Stimulated activated CD4-positive, alpha-beta T cell treated with anti-CD3 and anti-CD28 coated beads, Interleukin-2, amount 100 ng/mL, for 4 hours (primary cell): Measurements from ENCODE around the gene C1QA.

Experiments
- DNase-seq: peaks from one replicate; pipeline ENCODE4 v3.0.0-alpha.2; 2020; ENCODE audit warnings: low read depth

C1QA gene

DNA sequence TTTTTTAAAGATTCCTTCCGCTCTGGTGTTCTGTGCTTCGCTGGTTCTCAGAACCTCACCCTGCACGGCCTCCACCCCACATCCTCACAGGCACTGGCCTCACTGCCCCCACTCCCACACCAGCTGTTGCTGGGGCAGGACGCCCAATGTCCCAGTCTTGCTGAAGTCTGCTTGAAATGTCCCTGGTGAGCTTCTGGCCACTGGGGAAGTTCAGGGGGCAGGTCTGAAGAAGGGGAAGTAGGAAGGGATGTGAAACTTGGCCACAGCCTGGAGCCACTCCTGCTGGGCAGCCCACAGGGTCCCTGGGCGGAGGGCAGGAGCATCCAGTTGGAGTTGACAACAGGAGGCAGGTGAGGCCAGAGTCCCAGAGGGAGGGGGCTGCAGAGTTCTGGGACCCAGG is at the start of gene C1QA:
C1QA (plus strand) TSS at position 276 of the 400 bp plus-strand sequence. CDS start 989 bp downstream, outside the sequence.
- no peak for DNase-seq

DNA sequence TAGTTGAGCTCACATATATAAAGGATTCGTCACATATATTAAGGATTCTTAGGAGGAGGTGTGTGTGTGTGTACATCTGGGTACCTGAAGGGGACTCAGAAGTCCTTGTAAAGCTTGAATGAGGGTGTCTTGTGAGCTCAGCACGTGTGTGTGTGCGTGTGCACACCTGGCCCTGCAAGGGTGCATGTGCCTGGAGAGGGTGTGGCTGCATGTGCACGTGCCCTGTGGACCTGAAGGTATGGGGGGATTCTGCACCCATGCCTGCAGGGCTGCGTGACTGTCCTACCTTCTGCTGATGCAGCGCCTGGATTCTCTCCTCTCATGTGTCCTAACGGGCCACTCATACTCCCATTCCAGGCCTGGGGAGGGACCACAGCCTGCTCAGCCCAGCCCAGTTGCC is 49.2 kb upstream of the C1QA start:
- DNase-seq: no peak

- no peak for DNase-seq
Measured at GRCh38 chr1:22588899-22589422, 47.5 kb upstream of the C1QA start.

- no peak for DNase-seq
Measured at GRCh38 chr1:22591576-22591975, 44.9 kb upstream of the C1QA start.

DNA sequence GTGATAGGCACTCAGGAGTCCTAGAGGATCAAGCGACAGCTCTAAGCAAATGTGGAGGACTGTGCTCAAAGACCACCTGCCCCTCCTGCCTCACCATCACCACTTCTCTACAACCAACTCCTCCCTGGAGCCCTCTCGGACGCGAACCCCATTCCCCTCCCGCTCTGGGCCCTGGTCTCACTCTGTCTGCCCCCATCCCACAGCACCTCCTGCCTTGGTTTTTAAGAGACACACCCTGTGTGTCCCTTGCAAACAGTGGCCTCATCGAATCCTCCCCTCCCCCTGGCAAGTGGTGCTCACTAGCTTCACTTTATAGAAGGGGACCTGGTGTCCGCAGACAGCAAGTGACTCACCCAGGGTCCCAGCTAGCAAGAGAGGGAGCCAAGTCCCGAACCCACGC is 44.4 kb upstream of the C1QA start:
- no peak for DNase-seq

DNA sequence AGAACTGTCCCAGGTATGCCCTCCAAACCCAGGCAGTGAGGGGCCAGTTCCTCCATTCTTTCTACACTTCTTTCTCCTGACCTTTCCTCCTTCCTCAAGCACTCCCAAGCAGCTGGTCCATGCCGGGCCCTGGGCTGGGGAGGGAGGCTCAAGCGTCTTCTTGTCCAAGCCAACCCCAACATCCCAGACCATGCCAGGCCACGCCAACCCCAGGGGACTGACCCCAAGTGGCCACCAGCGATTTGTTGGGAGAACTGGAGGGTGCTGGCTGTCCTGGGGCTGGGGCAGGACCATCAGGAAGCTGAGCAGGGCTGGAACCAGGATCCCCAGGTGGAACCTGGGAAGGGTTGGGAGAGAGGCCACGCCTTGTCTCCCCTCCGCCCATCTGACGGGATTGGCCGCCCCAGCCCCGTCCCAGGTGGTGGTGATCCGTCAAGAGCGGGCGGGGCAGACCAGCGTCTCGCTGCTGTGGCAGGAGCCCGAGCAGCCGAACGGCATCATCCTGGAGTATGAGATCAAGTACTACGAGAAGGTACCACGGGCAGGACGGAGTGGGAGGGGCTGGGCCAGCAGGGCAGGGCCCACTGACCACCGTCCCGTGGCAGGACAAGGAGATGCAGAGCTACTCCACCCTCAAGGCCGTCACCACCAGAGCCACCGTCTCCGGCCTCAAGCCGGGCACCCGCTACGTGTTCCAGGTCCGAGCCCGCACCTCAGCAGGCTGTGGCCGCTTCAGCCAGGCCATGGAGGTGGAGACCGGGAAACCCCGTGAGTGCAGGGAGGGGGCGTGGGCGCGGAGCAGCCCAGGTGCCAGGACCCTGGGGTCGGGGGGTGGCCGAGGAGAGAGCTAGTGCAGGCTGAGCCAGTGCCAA is 43.3 kb upstream of the C1QA start:
- DNase-seq: no peak

- no peak for DNase-seq
Measured at GRCh38 chr1:22594396-22594795, 42.0 kb upstream of the C1QA start.

- DNase-seq: no peak
Measured at GRCh38 chr1:22595108-22595507, 41.3 kb upstream of the C1QA start.

GRCh38 chr1:22597301-22597965 is 39.0 kb upstream of the C1QA start:
- no peak for DNase-seq

GRCh38 chr1:22597996-22598395 is 38.4 kb upstream of the C1QA start:
- no peak for DNase-seq

DNA sequence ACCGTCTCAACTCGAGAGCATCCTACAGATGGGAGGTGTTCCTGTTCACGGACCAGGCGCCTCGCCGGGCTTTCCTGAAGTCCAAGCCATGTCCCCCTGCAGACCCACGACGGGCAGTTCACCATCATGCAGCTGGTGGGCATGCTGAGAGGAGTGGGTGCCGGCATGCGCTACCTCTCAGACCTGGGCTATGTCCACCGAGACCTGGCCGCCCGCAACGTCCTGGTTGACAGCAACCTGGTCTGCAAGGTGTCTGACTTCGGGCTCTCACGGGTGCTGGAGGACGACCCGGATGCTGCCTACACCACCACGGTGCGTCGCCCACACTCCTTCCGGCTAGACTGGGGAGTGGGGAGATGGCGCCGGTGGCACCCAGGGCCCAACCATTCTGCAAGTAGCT is 37.7 kb upstream of the C1QA start:
- DNase-seq: no peak

DNA sequence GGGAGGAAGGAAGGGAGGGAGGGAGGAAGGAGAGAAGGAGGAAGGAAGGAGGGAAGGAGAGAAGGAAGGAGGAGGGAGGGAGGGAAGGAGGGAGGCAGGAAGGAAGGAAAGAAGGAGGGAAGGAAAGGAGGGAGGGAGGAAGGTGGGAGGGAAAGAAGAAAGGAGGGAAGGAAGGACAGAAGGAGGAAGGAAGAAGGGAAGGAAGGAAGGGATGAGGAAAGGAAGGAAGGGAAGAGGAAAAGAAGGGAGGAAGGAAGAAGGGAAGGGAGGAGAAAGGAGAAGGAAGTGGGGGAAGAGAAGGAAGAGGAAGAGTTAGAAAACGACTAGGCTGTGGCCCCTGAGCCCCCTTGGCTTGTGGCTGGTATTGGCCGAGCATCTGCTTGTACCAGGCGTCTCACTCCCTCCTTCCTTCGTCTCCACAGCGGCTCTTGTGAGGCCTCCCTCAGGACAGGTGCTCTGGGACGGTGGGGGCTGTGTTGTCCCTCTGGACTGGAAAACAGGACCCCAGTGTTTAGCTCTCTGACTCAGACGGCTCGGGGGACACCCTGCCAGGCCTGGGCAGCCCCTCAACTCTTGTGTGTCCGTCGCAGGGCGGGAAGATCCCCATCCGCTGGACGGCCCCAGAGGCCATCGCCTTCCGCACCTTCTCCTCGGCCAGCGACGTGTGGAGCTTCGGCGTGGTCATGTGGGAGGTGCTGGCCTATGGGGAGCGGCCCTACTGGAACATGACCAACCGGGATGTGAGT is 36.2 kb upstream of the C1QA start:
- DNase-seq: no peak

GRCh38 chr1:22600817-22601605 is 35.4 kb upstream of the C1QA start:
- no peak for DNase-seq

GRCh38 chr1:22601610-22602009 is 34.8 kb upstream of the C1QA start:
- no peak for DNase-seq

GRCh38 chr1:22602060-22602740 is 34.2 kb upstream of the C1QA start:
- no peak for DNase-seq

DNA sequence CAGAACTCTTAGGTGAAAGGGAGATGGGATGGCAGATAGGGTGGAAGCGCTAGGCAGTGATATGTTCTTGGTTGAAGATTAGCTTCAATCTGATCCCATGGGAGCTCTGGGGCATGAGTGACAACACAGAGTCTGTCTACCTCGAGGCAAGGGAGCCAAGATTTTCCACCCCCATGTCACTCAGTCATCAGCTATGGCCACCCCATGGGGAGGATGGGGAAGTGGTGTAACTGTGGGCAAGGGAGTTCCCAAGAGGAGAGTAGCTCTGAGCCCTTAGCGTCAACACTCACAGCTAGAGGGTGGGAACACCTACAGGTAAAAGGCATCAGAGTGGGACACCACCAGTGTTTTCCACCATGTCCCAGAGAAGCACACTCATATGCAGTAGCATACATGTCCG is 30.3 kb upstream of the C1QA start:
- DNase-seq: no peak

- DNase-seq: no peak
Measured at GRCh38 chr1:22607154-22607553, 29.3 kb upstream of the C1QA start.

DNA sequence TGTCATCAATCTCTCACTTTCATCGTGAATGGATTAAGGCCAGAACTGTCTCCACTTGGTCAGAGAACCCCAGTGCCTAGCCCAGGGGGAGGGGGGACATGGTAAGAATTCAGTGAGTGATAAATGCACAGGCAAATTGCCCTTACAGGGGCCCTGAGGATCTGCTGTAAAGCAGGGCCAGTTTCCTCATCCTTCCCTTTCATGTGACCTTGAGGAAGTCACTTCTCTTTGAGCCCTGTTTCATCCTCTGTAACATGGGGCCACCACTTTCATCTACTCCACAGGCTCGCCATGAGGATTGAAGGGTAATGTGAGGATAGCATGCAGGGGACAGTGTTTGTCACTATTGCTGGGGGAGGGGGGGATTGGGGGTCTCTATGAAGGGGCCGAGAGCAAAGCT is 28.1 kb upstream of the C1QA start:
- no peak for DNase-seq

DNA sequence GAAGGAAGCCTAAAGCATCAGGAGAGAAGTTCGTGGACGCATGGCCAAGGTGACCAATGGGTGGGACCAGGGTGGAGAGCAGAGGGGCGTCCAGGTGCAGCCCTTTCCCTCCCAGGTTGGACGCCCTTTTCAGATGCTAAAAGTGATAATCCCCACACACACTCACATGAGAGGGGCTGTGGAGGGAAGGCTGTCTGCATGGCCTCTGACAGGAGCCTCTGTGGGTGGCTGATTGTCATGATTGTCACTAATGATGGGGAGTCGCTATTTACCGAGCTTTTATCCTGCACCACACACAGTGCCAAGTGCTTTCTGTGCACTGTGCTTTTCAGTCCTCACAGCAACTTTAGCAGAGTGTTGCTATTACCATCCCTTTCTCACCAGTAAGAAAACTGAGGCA is 27.1 kb upstream of the C1QA start:
- no peak for DNase-seq

GRCh38 chr1:22611530-22611947 is 24.9 kb upstream of the C1QA start:
- no peak for DNase-seq
